ENCODE results near the gene CENPF. TPM values are rescaled to one million over a fixed set of nuclear protein-coding genes. Genes with fewer than 3 reads are reported as not detected.
"Not testable (repeated sequence)": the region's sequence is repeated elsewhere in the genome, so short reads cannot be mapped to it uniquely, and the experiment has no call there.

Gene CENPF
- total RNA-seq, 1 donor = 30.7 TPM

GRCh38 chr1:214568328-214568727, 34.7 kb upstream of the CENPF start:
- H3K4me3 ChIP-seq (ENCODE audit: low read depth, low read length) = no peak overlapping the region
- no peak for TF ChIP-seq CTCF (IDR thresholded peaks at IDR 0.05; ENCODE audit: insufficient read depth, low read depth, low read length)
- peak; percentile 61 for DNase-seq (ENCODE audit: low read depth)

GRCh38 chr1:214569357-214570004, 33.5 kb upstream of the CENPF start:
- no peak overlapping the region for H3K4me3 ChIP-seq (ENCODE audit: low read depth, low read length)
- DNase-seq (ENCODE audit: low read depth) = no peak
- TF ChIP-seq CTCF (IDR thresholded peaks at IDR 0.05; ENCODE audit: insufficient read depth, low read depth, low read length) = no peak

- no peak overlapping the region for H3K4me3 ChIP-seq (ENCODE audit: low read depth, low read length)
- DNase-seq (ENCODE audit: low read depth) = peak; percentile 61
Measured at GRCh38 chr1:214570442-214570841, 32.6 kb upstream of the CENPF start.

GRCh38 chr1:214571281-214571680, 31.7 kb upstream of the CENPF start:
- H3K4me3 ChIP-seq (ENCODE audit: low read depth, low read length) = no peak overlapping the region
- TF ChIP-seq CTCF (IDR thresholded peaks at IDR 0.05; ENCODE audit: insufficient read depth, low read depth, low read length) = no peak
- no peak for DNase-seq (ENCODE audit: low read depth)

More at GRCh38 chr1:214570442-214570841, 32.6 kb upstream of the CENPF start:
- TF ChIP-seq CTCF (IDR thresholded peaks at IDR 0.05; ENCODE audit: insufficient read depth, low read depth, low read length) = no peak

- no peak for TF ChIP-seq CTCF (IDR thresholded peaks at IDR 0.05; ENCODE audit: insufficient read depth, low read depth, low read length)
- H3K4me3 ChIP-seq (ENCODE audit: low read depth, low read length) = no peak overlapping the region
- DNase-seq (ENCODE audit: low read depth) = no peak
Measured at GRCh38 chr1:214573386-214574318, 29.3 kb upstream of the CENPF start.

GRCh38 chr1:214574598-214575411, 28.2 kb upstream of the CENPF start:
- DNase-seq (ENCODE audit: low read depth) = peak; percentile 53

GRCh38 chr1:214576120-214576519, 26.9 kb upstream of the CENPF start:
- DNase-seq (ENCODE audit: low read depth) = not testable (repeated sequence)

More at GRCh38 chr1:214574598-214575411, 28.2 kb upstream of the CENPF start:
- H3K4me3 ChIP-seq (ENCODE audit: low read depth, low read length) = no peak overlapping the region
- TF ChIP-seq CTCF (IDR thresholded peaks at IDR 0.05; ENCODE audit: insufficient read depth, low read depth, low read length) = no peak

More at GRCh38 chr1:214576120-214576519, 26.9 kb upstream of the CENPF start:
- not testable (repeated sequence) for H3K4me3 ChIP-seq (ENCODE audit: low read depth, low read length)
